Common myeloid progenitor, CD34-positive (primary cell): Measurements from ENCODE around the gene CAMK2N1.
"Not testable (repeated sequence)": the region's sequence is repeated elsewhere in the genome, so short reads cannot be mapped to it uniquely, and the experiment has no call there.

ENCODE experiments used
- CTCF ChIA-PET: fragments of 350-600 bp; sonication (Branson Sonifier 250); formaldehyde crosslinking; loops from one replicate; lab custom pipeline; 2021; ENCODE audit warnings: antibody characterized with exemption; lab: Charles Lee
- POLR2A ChIA-PET: fragments of 350-600 bp; sonication (Branson Sonifier 250); formaldehyde crosslinking; loops from one replicate; lab custom pipeline; 2021; ENCODE audit warnings: antibody characterized with exemption; lab: Charles Lee
- DNase-seq, 3 donors: peaks; one replicate each; pipeline versions ENCODE4 v3.0.0 to v3.0.0-alpha.2; 2013
- H3K27ac ChIP-seq, 2 experiments: 1 replicate in 1 of 2; 2 replicates in 1 of 2; pipeline ENCODE4 v1.7.0; 2013; ENCODE audit warnings: inconsistent platforms in 2 of 2, low read length in 2 of 2, mild to moderate bottlenecking in 2 of 2, low read depth in 1 of 2, moderate library complexity in 1 of 2; ENCODE audit not compliant: severe bottlenecking in 2 of 2, insufficient read depth in 1 of 2, poor library complexity in 1 of 2
- H3K27me3 ChIP-seq, 5 experiments: replicated peaks in 2 of 5; 1 replicate in 3 of 5; 2 replicates in 2 of 5; pipeline versions ENCODE4 v1.6.1 to v1.7.0; 2013; ENCODE audit warnings: low read length in 4 of 5, mild to moderate bottlenecking in 2 of 5, moderate library complexity in 2 of 5, inconsistent platforms in 1 of 5; ENCODE audit not compliant: insufficient read depth in 5 of 5, control insufficient read depth in 4 of 5
- H3K36me3 ChIP-seq, 4 experiments: 1 replicate in 2 of 4; 2 replicates in 2 of 4; pipeline versions ENCODE4 v1.6.1 to v1.7.0; 2013; ENCODE audit warnings: low read length in 3 of 4, control low read depth in 1 of 4, mild to moderate bottlenecking in 1 of 4; ENCODE audit not compliant: control insufficient read depth in 4 of 4, insufficient read depth in 4 of 4
- H3K4me1 ChIP-seq, 4 experiments: 1 replicate in 3 of 4; 2 replicates in 1 of 4; pipeline versions ENCODE4 v1.6.1 to v1.7.1; 2013; ENCODE audit warnings: low read length in 3 of 4, mild to moderate bottlenecking in 3 of 4, control low read depth in 1 of 4, inconsistent platforms in 1 of 4, moderate library complexity in 1 of 4; ENCODE audit not compliant: control insufficient read depth in 4 of 4, insufficient read depth in 4 of 4; ENCODE audit errors: control extremely low read depth in 1 of 4
- H3K4me3 ChIP-seq, 7 experiments: 1 replicate in 4 of 7; 2 replicates in 3 of 7; pipeline versions ENCODE4 v1.5.1 to v1.7.0; 2013; ENCODE audit warnings: mild to moderate bottlenecking in 7 of 7, low read length in 6 of 7, moderate library complexity in 6 of 7, inconsistent platforms in 2 of 7, low read depth in 2 of 7, control low read depth in 1 of 7; ENCODE audit not compliant: insufficient read depth in 4 of 7, control insufficient read depth in 1 of 7; ENCODE audit errors: extremely low read depth in 1 of 7
- H3K9me3 ChIP-seq, 5 experiments: 1 replicate in 4 of 5; 2 replicates in 1 of 5; pipeline versions ENCODE4 v1.6.1 to v1.7.1; 2013; ENCODE audit warnings: low read length in 4 of 5, mild to moderate bottlenecking in 2 of 5, inconsistent platforms in 1 of 5, low read depth in 1 of 5, moderate library complexity in 1 of 5; ENCODE audit not compliant: control insufficient read depth in 4 of 5, insufficient read depth in 2 of 5; ENCODE audit errors: control extremely low read depth in 1 of 5
- WGBS: methylation state at CpG from one replicate; pipeline ENCODE4 v1.1.5; 2013; ENCODE audit not compliant: insufficient coverage; 5-methylcytosine and 5-hydroxymethylcytosine counted together

Gene CAMK2N1

GRCh38 chr1:20498116-20498515 is 12.1 kb upstream of the CAMK2N1 start:
- no peak overlapping the region for H3K27ac ChIP-seq
- H3K4me3 ChIP-seq = no peak overlapping the region
- POLR2A ChIA-PET = interaction anchor here (0.6 kb wide), 1 partner anchor 110 kb away, joined by 3 read pairs; no protein-coding TSS in a partner anchor
- 98% methylated on average over 7 of the region's 7 CpGs for WGBS
- H3K9me3 ChIP-seq = no peaks in the 10 kb centered on the region
- no peak for DNase-seq
- peaks cover 0 to 5% (median 4%) of the 10 kb centered on the region in 4 experiments for H3K4me1 ChIP-seq
- H3K27me3 ChIP-seq = peaks cover 0 to 4% (median 2%) of the 10 kb centered on the region in 5 experiments
- CTCF ChIA-PET = no interaction called here
- peaks cover 13 to 50% (median 40%) of the 10 kb centered on the region in 4 experiments for H3K36me3 ChIP-seq

DNA sequence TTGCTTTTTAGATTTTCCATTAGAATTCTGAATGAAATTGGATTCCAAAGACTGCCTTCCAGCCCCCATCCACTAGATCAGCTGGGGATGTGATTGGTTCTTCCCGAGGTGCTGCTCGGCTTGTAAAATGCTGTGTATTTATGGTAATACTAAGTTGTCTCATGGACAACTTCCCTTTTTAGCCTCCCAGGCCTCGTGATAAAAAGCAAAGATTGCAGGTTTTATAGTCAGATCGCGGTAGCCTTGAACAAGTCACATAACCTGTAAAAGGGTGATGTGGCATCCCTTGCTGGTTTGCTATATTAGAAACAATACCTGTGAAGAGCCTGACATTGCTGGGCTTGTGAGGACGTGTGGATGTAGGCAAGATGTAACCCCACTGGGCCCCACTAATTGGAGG is 11.5 kb upstream of the CAMK2N1 start:
- no peak overlapping the region for H3K27ac ChIP-seq
- H3K27me3 ChIP-seq = peaks cover 0 to 9% (median 5%) of the 10 kb centered on the region in 5 experiments
- H3K9me3 ChIP-seq = no peaks in the 10 kb centered on the region
- peaks cover 0 to 5% (median 4%) of the 10 kb centered on the region in 4 experiments for H3K4me1 ChIP-seq
- CTCF ChIA-PET = no interaction called here
- WGBS = 78% methylated on average over 5 of the region's 6 CpGs
- DNase-seq = no peak
- peaks cover 13 to 47% (median 38%) of the 10 kb centered on the region in 4 experiments for H3K36me3 ChIP-seq
- no peak overlapping the region for H3K4me3 ChIP-seq
- POLR2A ChIA-PET = no interaction called here

DNA sequence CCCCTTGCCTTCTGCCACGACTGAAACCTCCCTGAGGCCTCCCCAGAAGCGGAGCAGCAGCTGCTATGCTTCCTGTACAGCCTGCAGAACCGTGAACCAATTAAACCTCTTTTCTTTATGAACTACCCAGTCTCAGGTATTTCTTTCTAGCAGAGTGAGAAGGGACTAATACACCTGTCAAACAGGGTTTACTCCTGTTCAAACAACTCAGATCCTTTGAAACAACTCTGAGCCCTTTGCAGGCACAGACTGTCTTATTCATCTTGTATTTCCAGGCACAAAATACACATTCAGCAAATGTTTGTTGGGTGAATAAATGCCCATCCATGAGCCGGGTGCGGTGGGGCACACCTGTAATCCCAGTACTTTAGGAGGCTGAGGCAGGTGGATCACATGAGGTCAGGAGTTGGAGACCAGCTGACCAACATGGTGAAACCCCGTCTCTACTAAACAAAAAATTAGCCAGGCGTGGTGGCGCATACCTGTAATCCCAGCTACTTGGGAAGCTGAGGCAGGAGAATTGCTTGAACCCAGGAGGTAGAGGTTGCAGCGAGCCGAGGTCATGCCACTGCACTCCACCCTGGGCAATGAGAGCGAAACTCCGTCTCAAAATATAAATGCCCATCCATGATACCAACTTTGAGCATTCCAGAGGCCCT is 10.8 kb upstream of the CAMK2N1 start:
- H3K9me3 ChIP-seq, H3K4me1 ChIP-seq, H3K27ac ChIP-seq, POLR2A ChIA-PET, CTCF ChIA-PET, H3K4me3 ChIP-seq, DNase-seq: not testable (repeated sequence)
- Histone ChIP-seq H3K27me3 (peaks cover 0 to 15% (median 5%) of the 10 kb centered on the region in 5 experiments), H3K36me3 (peaks cover 12 to 41% (median 35%) of the 10 kb centered on the region in 4 experiments)
- WGBS = 87% methylated on average over 7 of the region's 12 CpGs

- H3K27ac ChIP-seq = no peak overlapping the region
- H3K9me3 ChIP-seq = no peaks in the 10 kb centered on the region
- no peak for DNase-seq
- no peak overlapping the region for H3K4me3 ChIP-seq
- H3K4me1 ChIP-seq = peaks cover 0 to 5% (median 4%) of the 10 kb centered on the region in 4 experiments
- POLR2A ChIA-PET = no interaction called here
- H3K36me3 ChIP-seq = peaks cover 6 to 35% (median 29%) of the 10 kb centered on the region in 4 experiments
- 93% methylated on average over 5 of the region's 8 CpGs for WGBS
- CTCF ChIA-PET = interaction anchor here (1.8 kb wide), 1 partner anchor 286 kb away, joined by 3 read pairs; no protein-coding TSS in a partner anchor
- peaks cover 0 to 21% (median 7%) of the 10 kb centered on the region in 5 experiments for H3K27me3 ChIP-seq
Measured at GRCh38 chr1:20496241-20496661, 10.2 kb upstream of the CAMK2N1 start.

GRCh38 chr1:20495661-20496060 is 9.7 kb upstream of the CAMK2N1 start:
- no peak overlapping the region for H3K4me3 ChIP-seq
- no peak for DNase-seq
- H3K4me1 ChIP-seq = peaks cover 0 to 5% (median 4%) of the 10 kb centered on the region in 4 experiments
- H3K27ac ChIP-seq = no peak overlapping the region
- ChIA-PET CTCF (interaction anchor here (1.2 to 1.8 kb wide), 2 partner anchors 285 to 394 kb away, joined by 3 read pairs; no protein-coding TSS in a partner anchor), POLR2A (no interaction called here)
- no peaks in the 10 kb centered on the region for H3K9me3 ChIP-seq
- H3K27me3 ChIP-seq = peaks cover 0 to 27% (median 7%) of the 10 kb centered on the region in 5 experiments
- 100% methylated on average over 1 of the region's 1 CpG for WGBS
- H3K36me3 ChIP-seq = peaks cover 3 to 29% (median 23%) of the 10 kb centered on the region in 4 experiments

- Histone ChIP-seq H3K27me3 (peaks cover under 1 to 36% (median 9%) of the 10 kb centered on the region in 5 experiments), H3K4me1 (peaks cover 0 to 5% (median 4%) of the 10 kb centered on the region in 4 experiments), H3K36me3 (peaks cover 3 to 20% (median 15%) of the 10 kb centered on the region in 4 experiments), H3K4me3 (no peak overlapping the region), H3K27ac (no peak overlapping the region), H3K9me3 (no peaks in the 10 kb centered on the region)
- DNase-seq = no peak
- POLR2A ChIA-PET = interaction anchor here (0.8 kb wide), 1 partner anchor 13 kb away, joined by 3 read pairs; the partner anchor contains the start of gene MUL1
- 76% methylated on average over 5 of the region's 5 CpGs for WGBS
- CTCF ChIA-PET = interaction anchor here (1.0 to 2.3 kb wide), 10 partner anchors 8 to 574 kb away, joined by 3 to 8 read pairs (median 3); no protein-coding TSS in a partner anchor
Measured at GRCh38 chr1:20494609-20495311, 8.8 kb upstream of the CAMK2N1 start.
